H9 (cell line): ENCODE results near the gene CSNK1G1. TPM values are rescaled to one million over a fixed set of nuclear protein-coding genes. Genes with fewer than 3 reads are reported as not detected.

Experiments used
- DNase-seq: peaks from one replicate; pipeline ENCODE4 v3.0.0-alpha.2; 2017
- H2AFZ ChIP-seq: one replicate; pipeline ENCODE4 v1.6.1; 2013; ENCODE audit warnings: mild to moderate bottlenecking, low read length, control low read depth, moderate library complexity
- H2AK5ac ChIP-seq: 2 replicates; pipeline ENCODE4 v1.6.1; 2013; ENCODE audit warnings: low read length, control low read depth, mixed read lengths; ENCODE audit not compliant: insufficient read length
- H2BK120ac ChIP-seq: one replicate; pipeline ENCODE4 v1.6.1; 2013; ENCODE audit warnings: low read depth, mild to moderate bottlenecking, low read length, control low read depth, inconsistent platforms; ENCODE audit not compliant: poor library complexity, severe bottlenecking
- H2BK12ac ChIP-seq: 2 replicates; pipeline ENCODE4 v1.6.1; 2013; ENCODE audit warnings: low read length, control low read depth, mixed read lengths, low read depth; ENCODE audit not compliant: insufficient read length
- H2BK15ac ChIP-seq: 2 replicates; pipeline ENCODE4 v1.6.1; 2013; ENCODE audit warnings: low read depth, low read length, control low read depth
- H2BK20ac ChIP-seq: one replicate; pipeline ENCODE4 v1.6.1; 2013; ENCODE audit warnings: low read depth, mild to moderate bottlenecking, low read length, control low read depth, inconsistent platforms; ENCODE audit not compliant: poor library complexity, severe bottlenecking
- H2BK5ac ChIP-seq: 2 replicates; pipeline ENCODE4 v1.6.1; 2013; ENCODE audit warnings: low read length, control low read depth, mixed read lengths; ENCODE audit not compliant: insufficient read length
- H3K14ac ChIP-seq: 2 replicates; pipeline ENCODE4 v1.6.1; 2013; ENCODE audit warnings: low read length, control low read depth; ENCODE audit not compliant: insufficient read depth
- H3K18ac ChIP-seq: 2 replicates; pipeline ENCODE4 v1.6.1; 2013; ENCODE audit warnings: low read depth, mild to moderate bottlenecking, mixed read lengths, low read length, control low read depth; ENCODE audit not compliant: insufficient read length
- H3K23ac ChIP-seq: 2 replicates; pipeline ENCODE4 v1.6.1; 2013; ENCODE audit warnings: low read length, control low read depth, mixed read lengths, low read depth; ENCODE audit not compliant: insufficient read length
- H3K23me2 ChIP-seq: 2 replicates; pipeline ENCODE4 v1.6.1; 2013; ENCODE audit warnings: low read depth, mild to moderate bottlenecking, mixed read lengths, low read length, control low read depth; ENCODE audit not compliant: insufficient read length, poor library complexity, severe bottlenecking
- H3K27ac ChIP-seq: 2 replicates; pipeline ENCODE4 v1.5.1; 2013; ENCODE audit warnings: low read length, control low read depth, mixed read lengths, low read depth; ENCODE audit not compliant: insufficient read length
- H3K27me3 ChIP-seq: 2 replicates; pipeline ENCODE4 v1.6.1; 2013; ENCODE audit warnings: low read length, control low read depth, inconsistent platforms; ENCODE audit not compliant: insufficient read depth
- H3K4ac ChIP-seq: 2 replicates; pipeline ENCODE4 v1.6.1; 2013; ENCODE audit warnings: low read depth, mild to moderate bottlenecking, control low read depth, inconsistent platforms, low read length, moderate library complexity
- H3K4me1 ChIP-seq: 2 replicates; pipeline ENCODE4 v1.6.1; 2013; ENCODE audit warnings: low read length, control low read depth, inconsistent platforms; ENCODE audit not compliant: insufficient read depth
- H3K4me2 ChIP-seq: 2 replicates; pipeline ENCODE4 v1.6.1; 2013; ENCODE audit warnings: low read length, control low read depth, mixed read lengths; ENCODE audit not compliant: insufficient read length, insufficient read depth
- H3K56ac ChIP-seq: 2 replicates; pipeline ENCODE4 v1.6.1; 2013; ENCODE audit warnings: low read depth, mild to moderate bottlenecking, mixed read lengths, low read length, control low read depth; ENCODE audit not compliant: insufficient read length
- H3K79me1 ChIP-seq: 2 replicates; pipeline ENCODE4 v1.6.1; 2013; ENCODE audit warnings: low read depth, mild to moderate bottlenecking, moderate library complexity, low read length, control low read depth, inconsistent platforms; ENCODE audit not compliant: insufficient read depth, poor library complexity, severe bottlenecking
- H3K79me2 ChIP-seq: 2 replicates; pipeline ENCODE4 v1.6.1; 2013; ENCODE audit warnings: low read length, control low read depth, inconsistent platforms; ENCODE audit not compliant: insufficient read depth
- H3K9ac ChIP-seq: 2 replicates; pipeline ENCODE4 v1.6.1; 2013; ENCODE audit warnings: low read length, control low read depth, mixed read lengths; ENCODE audit not compliant: insufficient read length; ENCODE audit errors: extremely low read depth
- H3K9me3 ChIP-seq: one replicate; pipeline ENCODE4 v1.6.1; 2013; ENCODE audit warnings: low read depth, low read length, inconsistent platforms; ENCODE audit not compliant: control insufficient read depth
- H3T11ph ChIP-seq: one replicate; pipeline ENCODE4 v1.6.1; 2013; ENCODE audit warnings: mild to moderate bottlenecking, low read length, control low read depth, inconsistent platforms
- H4K20me1 ChIP-seq: one replicate; pipeline ENCODE4 v1.6.1; 2013; ENCODE audit not compliant: control insufficient read depth, insufficient read length, insufficient read depth
- H4K5ac ChIP-seq: 2 replicates; pipeline ENCODE4 v1.6.1; 2013; ENCODE audit warnings: low read depth, mild to moderate bottlenecking, mixed read lengths, low read length, control low read depth; ENCODE audit not compliant: insufficient read length
- H4K8ac ChIP-seq: replicated peaks from 2 replicates; pipeline ENCODE4 v1.6.1; 2013; ENCODE audit warnings: low read length, control low read depth, mixed read lengths, low read depth; ENCODE audit not compliant: insufficient read length
- H4K91ac ChIP-seq: 2 replicates; pipeline ENCODE4 v1.6.1; 2013; ENCODE audit warnings: low read depth, mild to moderate bottlenecking, moderate library complexity, mixed read lengths, low read length, control low read depth; ENCODE audit not compliant: insufficient read length
- H3K27ac Mint-ChIP-seq, 3 experiments: 2 replicates in 2 of 3; 3 replicates in 1 of 3; pipeline ENCODE4 v1.8.0; 2020 to 2021; ENCODE audit warnings: mixed read lengths in 3 of 3, mild to moderate bottlenecking in 1 of 3, moderate library complexity in 1 of 3
- H3K27me3 Mint-ChIP-seq: 2 replicates; pipeline ENCODE4 v1.8.0; 2021; ENCODE audit warnings: low read depth, mild to moderate bottlenecking, moderate library complexity, mixed read lengths
- H3K36me3 Mint-ChIP-seq, 3 experiments: 2 replicates in 2 of 3; 3 replicates in 1 of 3; pipeline ENCODE4 v1.8.0; 2020 to 2021; ENCODE audit warnings: low read depth in 3 of 3, mixed read lengths in 3 of 3; ENCODE audit not compliant: insufficient read depth in 1 of 3
- H3K4me1 Mint-ChIP-seq, 2 experiments: 2 replicates each; pipeline ENCODE4 v1.8.0; 2020; ENCODE audit warnings: mixed read lengths in 2 of 2
- H3K4me3 Mint-ChIP-seq, 2 experiments: 2 replicates in 1 of 2; 3 replicates in 1 of 2; pipeline ENCODE4 v1.8.0; 2020 to 2021; ENCODE audit warnings: mild to moderate bottlenecking in 2 of 2, mixed read lengths in 2 of 2, moderate library complexity in 1 of 2
- H3K9me3 Mint-ChIP-seq, 2 experiments: 2 replicates in 1 of 2; 3 replicates in 1 of 2; pipeline ENCODE4 v1.8.0; 2020; ENCODE audit warnings: mild to moderate bottlenecking in 2 of 2, mixed read lengths in 2 of 2, moderate library complexity in 1 of 2
- CTCF ChIP-seq: fragments of 200-600 bp; sonication (generic); conservative IDR thresholded peaks from 3 replicates; pipeline ENCODE4 v1.8.0; 2021; ENCODE audit warnings: antibody characterized with exemption, mild to moderate bottlenecking
- WGBS: extraction: QIAGEN DNeasy Blood & Tissue Kit; methylation state at CpG from one replicate; pipeline ENCODE4 v1.1.7; 2013; ENCODE audit warnings: missing lambda C conversion rate, low lambda C conversion rate, mixed read lengths; ENCODE audit not compliant: insufficient read length; ENCODE audit errors: extremely low coverage; 5-methylcytosine and 5-hydroxymethylcytosine counted together
- total RNA-seq: library from RNA; stranded (reverse); gene quantifications from 2 replicates; pipeline ENCODE4 v1.2.1, GENCODE V29; 2021

CSNK1G1 gene
- total RNA-seq, 1 experiment from 2014 or later: 17.1 TPM

GRCh38 chr15:64287953-64288352 lies 68.0 kb downstream of the CSNK1G1 start:
- H3K4me2 ChIP-seq: no peak overlapping the region
- H3K9ac ChIP-seq: no peak overlapping the region
- H3K18ac ChIP-seq: no peak overlapping the region
- H3K14ac ChIP-seq: no peak overlapping the region
- Mint-ChIP-seq H3K36me3 (no peaks in the 10 kb centered on the region; a peak in 1 of 7 replicates), H3K27ac (0 out of 7 replicates have a peak overlapping the region, but pooled peaks of 1 of the 3 experiments have one; percentile 56), H3K4me3 (no peak overlapping the region), H3K9me3 (no peaks in the 10 kb centered on the region), H3K27me3 (no peaks in the 10 kb centered on the region), H3K4me1 (peaks cover 12 to 15% of the 10 kb centered on the region in 2 experiments)
- no peak overlapping the region for H2BK120ac ChIP-seq
- peaks cover 2% of the 10 kb centered on the region for H3K79me1 ChIP-seq
- no peak overlapping the region for H3T11ph ChIP-seq
- no peaks in the 10 kb centered on the region for H3K23me2 ChIP-seq
- no peak overlapping the region for H2BK5ac ChIP-seq
- no peak overlapping the region for H3K27ac ChIP-seq
- no peak overlapping the region for H4K5ac ChIP-seq
- no peak overlapping the region for H3K23ac ChIP-seq
- H2AK5ac ChIP-seq: no peak overlapping the region
- no peak overlapping the region for H3K4ac ChIP-seq
- H2AFZ ChIP-seq: no peak overlapping the region
- TF ChIP-seq CTCF: no peak
- no peak for DNase-seq
- H3K56ac ChIP-seq: no peak overlapping the region
- no peaks in the 10 kb centered on the region for H4K20me1 ChIP-seq
- no peak overlapping the region for H4K91ac ChIP-seq
- no peak overlapping the region for H2BK20ac ChIP-seq
- H2BK15ac ChIP-seq: no peak overlapping the region
- no peaks in the 10 kb centered on the region for H3K27me3 ChIP-seq
- H3K79me2 ChIP-seq: no peaks in the 10 kb centered on the region
- no CpG with 5 or more reads among the region's 1 CpG for WGBS
- H2BK12ac ChIP-seq: no peak overlapping the region
- no peak overlapping the region for H4K8ac ChIP-seq
- no peaks in the 10 kb centered on the region for H3K4me1 ChIP-seq
- no peaks in the 10 kb centered on the region for H3K9me3 ChIP-seq
